K562 (cell line): ENCODE measurements around the gene PADI1. TPM values are rescaled to one million over a fixed set of nuclear protein-coding genes. Genes with fewer than 3 reads are reported as not detected.

Experiments used
- ATAC-seq: fragments of 200-7000 bp; cut with Tn5 transposase; 3 replicates; pipeline ENCODE4 v1.9.1; 2020; ENCODE audit warnings: moderate library complexity
- BruUV-seq: library from RNA; stranded (reverse); fragments of 400-500 nt; replicated peaks from 2 replicates; lab custom pipeline; 2021; lab: Mats Ljungman, UMichigan
- CTCF ChIA-PET: fragments of 300-600 bp; formaldehyde crosslinking; extraction: SDS; loops from one replicate; lab custom pipeline; 2021; ENCODE audit warnings: low intra/inter-chr PET ratio; lab: Yijun Ruan, JAX
- POLR2A ChIA-PET: fragments of 300-600, 350-650 bp; sonication (Branson Sonifier 250); formaldehyde crosslinking; extraction: SDS; loops from one replicate; lab custom pipeline; 2021; ENCODE audit warnings: antibody characterized with exemption, inconsistent platforms; lab: Yijun Ruan, JAX
- DNase-seq, 4 experiments: peaks; one replicate each; pipeline versions ENCODE4 v3.0.0 to v3.0.0-alpha.2; 2011 to 2018; ENCODE audit warnings: low spot score in 3 of 4, mixed read lengths in 3 of 4; ENCODE audit errors: extremely low read depth in 1 of 4
- FAIRE-seq: peaks from 2 replicates; lab custom pipeline; 2011; peaks lifted over from hg19 to GRCh38; lab: Jason Lieb, UNC
- H2AFZ ChIP-seq: 2 replicates; pipeline ENCODE4 v1.6.0; 2011; ENCODE audit warnings: low read depth, low read length, control low read depth, inconsistent platforms
- H3K27ac ChIP-seq: fragments of 200-600 bp; 3 replicates; pipeline ENCODE4 v1.8.0; 2011; ENCODE audit warnings: low read depth, mild to moderate bottlenecking, control low read depth, inconsistent platforms, low read length, moderate library complexity, mixed read lengths; ENCODE audit errors: extremely low read depth
- H3K27me3 ChIP-seq, 2 experiments: fragments of 300-600 bp in 1 of 2; 2 replicates in 1 of 2; 3 replicates in 1 of 2; pipeline versions ENCODE4 v1.6.0 to v1.8.0; 2011; ENCODE audit warnings: inconsistent platforms in 2 of 2, low read length in 2 of 2, mild to moderate bottlenecking in 1 of 2, mixed read lengths in 1 of 2, moderate library complexity in 1 of 2; ENCODE audit not compliant: control insufficient read depth in 2 of 2, insufficient read depth in 2 of 2
- H3K36me3 ChIP-seq: fragments of 300-600 bp; 3 replicates; pipeline ENCODE4 v1.8.0; 2011; ENCODE audit warnings: mild to moderate bottlenecking, low read length, inconsistent platforms; ENCODE audit not compliant: control insufficient read depth, insufficient read depth
- H3K4me1 ChIP-seq, 2 experiments: fragments of 200-600 bp in 1 of 2; replicated peaks in 1 of 2; 2 replicates in 1 of 2; 3 replicates in 1 of 2; pipeline versions ENCODE4 v1.5.1 to v1.8.0; 2011; ENCODE audit warnings: inconsistent platforms in 2 of 2, low read length in 2 of 2, mild to moderate bottlenecking in 1 of 2, mixed read lengths in 1 of 2, moderate library complexity in 1 of 2; ENCODE audit not compliant: control insufficient read depth in 2 of 2, insufficient read depth in 2 of 2
- H3K4me2 ChIP-seq: 2 replicates; pipeline ENCODE4 v1.6.1; 2011; ENCODE audit warnings: low read length, control low read depth, inconsistent platforms, mixed read lengths; ENCODE audit not compliant: insufficient read depth
- H3K4me3 ChIP-seq: fragments of 200-600 bp; sonication (generic), shearing (Covaris generic); 2 replicates; pipeline ENCODE4 v1.5.1; 2016; ENCODE audit warnings: control low read depth, inconsistent platforms
- H3K79me2 ChIP-seq: fragments of 200-600 bp; 3 replicates; pipeline ENCODE4 v1.8.0; 2011; ENCODE audit warnings: low read length, inconsistent platforms; ENCODE audit not compliant: control insufficient read depth, insufficient read depth
- H3K9ac ChIP-seq, 2 experiments: 2 replicates each; pipeline versions ENCODE4 v1.6.0 to v1.6.1; 2011; ENCODE audit warnings: low read depth in 2 of 2, low read length in 2 of 2, control low read depth in 1 of 2, inconsistent platforms in 1 of 2, mild to moderate bottlenecking in 1 of 2, mixed read lengths in 1 of 2; ENCODE audit not compliant: insufficient read depth in 1 of 2
- H3K9me1 ChIP-seq: one replicate; pipeline ENCODE4 v1.6.0; 2011; ENCODE audit warnings: inconsistent platforms, mild to moderate bottlenecking, low read length, moderate library complexity; ENCODE audit not compliant: control insufficient read depth, insufficient read depth
- H3K9me3 ChIP-seq: replicated peaks from 2 replicates; pipeline ENCODE4 v1.5.1; 2011; ENCODE audit warnings: low read depth, low read length, inconsistent platforms; ENCODE audit not compliant: control insufficient read depth, insufficient read depth
- H4K20me1 ChIP-seq: replicated peaks from 2 replicates; pipeline ENCODE4 v1.6.1; 2011; ENCODE audit warnings: low read length, inconsistent platforms, mixed read lengths; ENCODE audit not compliant: control insufficient read depth, insufficient read depth
- BHLHE40 ChIP-seq: IDR thresholded peaks from 2 replicates; pipeline ENCODE4 v1.6.1; 2011; ENCODE audit warnings: low read length, improper control_type of control experiment
- PCBP2 ChIP-seq: fragments of 200-400 bp; formaldehyde crosslinking; IDR thresholded peaks from 2 replicates; pipeline ENCODE4 v1.6.1; 2018; ENCODE audit warnings: low read length, low read depth, mild to moderate bottlenecking, moderate library complexity; ENCODE audit not compliant: poor library complexity, severe bottlenecking
- RFX1 ChIP-seq: fragments of 450-650 bp; IDR thresholded peaks from 2 replicates; pipeline ENCODE4 v1.6.1; 2016; ENCODE audit warnings: mild to moderate bottlenecking, moderate library complexity
- SOX6 ChIP-seq: fragments of 450-650 bp; IDR thresholded peaks from 2 replicates; pipeline ENCODE4 v1.6.1; 2014; ENCODE audit warnings: mild to moderate bottlenecking
- ZC3H4 ChIP-seq: sonication (generic); formaldehyde crosslinking; IDR thresholded peaks from 2 replicates; pipeline ENCODE4 v1.9.0; 2021; ENCODE audit warnings: missing genetic modification reagents, borderline replicate concordance
- ZNF318 ChIP-seq, 2 experiments: fragments of 450-650 bp; IDR thresholded peaks; 2 replicates each; pipeline ENCODE4 v1.6.1; 2016; ENCODE audit warnings: mild to moderate bottlenecking in 2 of 2, borderline replicate concordance in 1 of 2, low read depth in 1 of 2, moderate library complexity in 1 of 2
- WGBS: fragments of 100-300 bp; shearing (Covaris generic); methylation state at CpG from one replicate; pipeline ENCODE4 v1.1.6; 2016; ENCODE audit warnings: low coverage, mixed read lengths; ENCODE audit not compliant: insufficient coverage; ENCODE audit errors: missing lambda C conversion rate; 5-methylcytosine and 5-hydroxymethylcytosine counted together
- in situ Hi-C: fragments of 300-500 bp; cut with MboI; formaldehyde crosslinking; loops from 4 replicates; pipeline ENCODE4 v1.15.0; 2018; ENCODE audit warnings: inconsistent platforms, mixed read lengths
- intact Hi-C: fragments of 100-400 bp; cut with micrococcal nuclease; formaldehyde crosslinking; loops from 2 replicates; pipeline ENCODE4 v1.14.2; 2022
- polyA plus RNA-seq, 8 experiments: library from polyadenylated mRNA; depleted of rRNA in 4 of 8; stranded (reverse) in 5 of 8; unstranded in 3 of 8; fragments of >200 nt; fragmentation: Nextera tagmentation in 2 of 8; fragmentation: Illumina TruSeq in 1 of 8; extraction: Ambion mirVana in 2 of 8; extraction: Trizol in 1 of 8; gene quantifications; 2 replicates each; pipeline versions ENCODE4 v1.2.1 to v1.2.3, GENCODE V29; 2011 to 2014; ENCODE audit warnings: inconsistent platforms in 1 of 8, missing spikeins in 1 of 8
- total RNA-seq, 7 experiments: library from RNA; depleted of rRNA in 6 of 7; stranded (reverse); fragments of >200 nt in 6 of 7; fragmentation: Illumina TruSeq in 2 of 7; extraction: Trizol in 2 of 7; gene quantifications; 2 replicates each; pipeline versions ENCODE4 v1.2.1 to v1.2.3, GENCODE V29; 2011 to 2021; ENCODE audit warnings: low replicate concordance in 1 of 7

PADI1 gene
- total and polyA plus RNA-seq, 9 of the 15 experiments (the other 6 are each of a cell fraction or from before 2014, with no cell fraction given) = not detected

GRCh38 chr1:17213148-17213781 is 8.3 kb downstream of the PADI1 start:
- no peak overlapping the region for H2AFZ ChIP-seq
- TF ChIP-seq BHLHE40 = peak; percentile 50
- TF ChIP-seq SOX6 = no peak
- peaks cover 0 to 7% of the 10 kb centered on the region in 2 experiments; a peak in 2 of 5 replicates for H3K4me1 ChIP-seq
- in situ Hi-C loops = no loop called here
- no peaks in the 10 kb centered on the region for H3K36me3 ChIP-seq
- DNase-seq (no peak), FAIRE-seq (no peak), ATAC-seq (no peak)
- intact Hi-C loops = no loop called here
- WGBS = 3% methylated on average over 13 of the region's 13 CpGs
- no TSS peak for BruUV-seq
- H3K27me3 ChIP-seq = peaks cover 28 to 67% of the 10 kb centered on the region in 2 experiments
- no peak overlapping the region for H3K27ac ChIP-seq
- no peak overlapping the region for H3K4me3 ChIP-seq
- H3K79me2 ChIP-seq = no peaks in the 10 kb centered on the region
- H3K4me2 ChIP-seq = no peak overlapping the region
- no peaks in the 10 kb centered on the region for H3K9me3 ChIP-seq
- peaks cover 13% of the 10 kb centered on the region for H4K20me1 ChIP-seq
- no peaks in the 10 kb centered on the region for H3K9me1 ChIP-seq
- no peak overlapping the region for H3K9ac ChIP-seq
- ChIA-PET POLR2A (no interaction called here), CTCF (no interaction called here)

- in situ Hi-C loops (no loop called here), intact Hi-C loops (no loop called here)
- no peak for DNase-seq
- no peaks in the 10 kb centered on the region for H3K79me2 ChIP-seq
- WGBS = 1% methylated on average over 9 of the region's 9 CpGs
- ChIA-PET CTCF (no interaction called here), POLR2A (interaction anchor here (0.6 kb wide), 1 partner anchor 10 kb away, joined by 3 read pairs; no protein-coding TSS in a partner anchor)
- no peaks in the 10 kb centered on the region for H3K36me3 ChIP-seq
- H3K9ac ChIP-seq = no peak overlapping the region
- FAIRE-seq = no peak
- BruUV-seq = no TSS peak
- H3K9me1 ChIP-seq = no peaks in the 10 kb centered on the region
- peaks cover 13% of the 10 kb centered on the region for H4K20me1 ChIP-seq
- TF ChIP-seq ZNF318 (IDR thresholded peaks at IDR 0.05; ENCODE audit: borderline replicate concordance in 1 of 2, low read depth in 1 of 2) (no peak), RFX1 (peak; percentile 68), ZC3H4 (CRISPR knock-in tag) (no peak), PCBP2 (no peak)
- peaks cover 28 to 72% of the 10 kb centered on the region in 2 experiments for H3K27me3 ChIP-seq
- H3K27ac ChIP-seq = no peak overlapping the region
- no peak overlapping the region for H3K4me2 ChIP-seq
- no peak for ATAC-seq
- peaks cover 0 to 7% of the 10 kb centered on the region in 2 experiments; a peak in 2 of 5 replicates for H3K4me1 ChIP-seq
- H2AFZ ChIP-seq = no peak overlapping the region
- no peak overlapping the region for H3K4me3 ChIP-seq
- H3K9me3 ChIP-seq = no peaks in the 10 kb centered on the region
These were observed 8.8 kb downstream of the PADI1 start for GRCh38 chr1:17213782-17214148.
